HG03135 (cell line): ENCODE measurements around the gene CDC42EP5.
"Not testable (repeated sequence)": the region's sequence is repeated elsewhere in the genome, so short reads cannot be mapped to it uniquely, and the experiment has no call there.

Source experiments
- ATAC-seq: cut with Tn5 transposase; IDR thresholded peaks from one replicate; pipeline ENCODE4 v1.9.1; 2021; ENCODE audit warnings: mild to moderate bottlenecking, moderate library complexity; ENCODE audit not compliant: unreplicated experiment

The CDC42EP5 gene, protein sequence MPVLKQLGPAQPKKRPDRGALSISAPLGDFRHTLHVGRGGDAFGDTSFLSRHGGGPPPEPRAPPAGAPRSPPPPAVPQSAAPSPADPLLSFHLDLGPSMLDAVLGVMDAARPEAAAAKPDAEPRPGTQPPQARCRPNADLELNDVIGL

GRCh38 chr19:54473071-54473891, at the start of gene CDC42EP5:
TSS of gene CDC42EP5 (minus strand) at chr19:54473296. CDS start at chr19:54465547, 7,749 bp downstream.
- no peak for ATAC-seq

DNA sequence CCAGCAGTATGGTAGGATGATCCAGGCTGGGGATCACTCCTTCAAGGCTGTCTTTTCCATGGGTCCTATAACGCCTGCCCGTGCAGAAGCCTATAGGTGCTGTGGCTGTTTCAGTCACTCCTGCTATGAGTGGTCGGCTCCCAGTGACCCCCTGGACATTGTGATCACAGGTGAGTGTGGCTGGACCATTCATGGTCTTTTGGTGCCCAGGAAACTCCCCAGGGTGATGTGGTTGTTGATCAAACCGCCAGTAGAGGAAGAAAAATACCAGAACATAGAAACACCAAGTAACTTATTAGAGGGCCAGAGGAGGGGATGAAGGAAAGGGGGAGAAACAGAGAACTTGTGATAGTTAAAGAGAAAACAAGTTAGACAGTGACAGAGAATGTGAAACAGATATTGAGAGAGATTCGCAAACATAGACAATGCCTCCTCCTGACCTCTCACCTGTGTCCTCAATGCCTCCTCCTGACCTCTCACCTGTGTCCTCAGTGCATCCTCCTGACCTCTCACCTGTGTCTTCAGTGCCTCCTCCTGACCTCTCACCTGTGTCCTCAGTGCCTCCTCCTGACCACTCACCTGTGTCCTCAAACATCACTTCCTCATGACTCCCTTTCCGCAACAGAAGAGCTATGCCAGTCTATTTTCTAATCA, 48.9 kb upstream of the CDC42EP5 start:
- ATAC-seq = no peak

- ATAC-seq = no peak
These were observed 48.1 kb upstream of the CDC42EP5 start for GRCh38 chr19:54521022-54521859.

GRCh38 chr19:54518844-54519243, 45.7 kb upstream of the CDC42EP5 start:
- peak; percentile 64 for ATAC-seq

GRCh38 chr19:54517483-54517882, 44.4 kb upstream of the CDC42EP5 start:
- no peak for ATAC-seq

- ATAC-seq = no peak
These were observed 42.1 kb upstream of the CDC42EP5 start for GRCh38 chr19:54515156-54515555.

GRCh38 chr19:54509200-54509940, 36.3 kb upstream of the CDC42EP5 start:
- not testable (repeated sequence) for ATAC-seq

GRCh38 chr19:54508487-54508886, 35.4 kb upstream of the CDC42EP5 start:
- ATAC-seq = not testable (repeated sequence)

- ATAC-seq = no peak
These were observed 34.7 kb upstream of the CDC42EP5 start for GRCh38 chr19:54507824-54508223.

- ATAC-seq = not testable (repeated sequence)
These were observed 34.1 kb upstream of the CDC42EP5 start for GRCh38 chr19:54507038-54507717.

DNA sequence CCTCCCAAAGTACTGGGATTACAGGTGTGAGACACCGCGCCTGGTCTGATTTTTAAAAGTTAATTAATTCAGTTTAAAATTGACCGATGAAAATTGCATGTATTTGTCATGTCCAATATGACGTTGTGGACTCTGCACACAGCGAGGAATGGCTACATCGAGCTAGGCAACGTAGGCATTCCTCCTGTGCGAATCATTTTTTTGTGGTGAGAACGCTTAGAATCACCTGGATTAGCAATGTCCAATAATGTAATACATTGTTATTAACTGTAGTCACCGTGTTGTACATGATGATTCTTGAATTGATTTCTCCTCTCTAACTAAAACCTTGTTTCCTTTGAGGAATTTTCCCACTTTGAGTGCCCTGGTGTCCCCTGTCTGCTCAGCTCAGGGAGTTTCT, 33.0 kb upstream of the CDC42EP5 start:
- no peak for ATAC-seq

DNA sequence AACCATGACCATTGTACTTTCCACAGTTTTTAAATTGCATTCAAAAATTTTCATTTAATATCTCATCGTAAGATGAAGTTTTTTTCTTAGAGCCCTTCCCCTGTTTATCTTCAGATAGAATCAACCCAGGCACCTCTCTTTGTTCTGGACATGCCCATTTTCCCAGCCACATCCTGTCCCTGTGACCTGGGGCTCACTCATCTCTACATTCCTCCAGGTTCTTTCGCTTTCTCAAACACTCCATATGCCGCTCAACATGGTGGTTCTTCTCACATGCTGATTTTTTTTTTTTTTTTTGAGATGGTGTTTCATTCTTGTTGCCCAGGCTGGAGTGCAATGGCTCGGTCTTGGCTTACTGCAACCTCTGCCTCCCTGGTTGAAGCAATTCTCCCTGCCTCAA, 32.4 kb upstream of the CDC42EP5 start:
- not testable (repeated sequence) for ATAC-seq

DNA sequence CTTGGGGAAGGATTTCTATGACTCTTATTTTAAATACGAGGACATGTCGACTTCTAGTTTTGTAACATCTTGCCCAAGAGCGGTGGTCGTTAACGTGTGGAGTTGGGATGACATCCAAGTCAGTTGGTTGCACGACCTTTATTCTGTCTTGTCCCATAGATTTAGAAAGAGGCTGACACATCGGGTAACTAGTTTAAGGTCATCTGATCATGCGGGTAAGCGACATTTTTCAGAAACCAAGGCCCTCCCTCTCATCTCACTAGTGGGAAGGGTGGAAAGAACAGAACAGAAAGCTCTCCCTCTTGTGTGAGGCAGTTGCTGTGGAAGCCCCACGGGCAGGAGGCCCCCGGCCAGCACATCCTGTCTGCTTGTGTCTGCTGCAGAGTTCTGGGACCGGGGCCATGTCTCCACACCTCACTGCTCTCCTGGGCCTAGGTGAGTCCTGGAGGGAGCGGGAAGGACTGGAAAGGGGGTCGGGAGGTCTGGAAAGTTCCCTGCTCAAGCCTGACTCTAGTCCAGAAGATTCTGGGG, 29.5 kb upstream of the CDC42EP5 start, which contains the start of gene LAIR2:
TSS of gene LAIR2 (plus strand) at position 314 of the 531 bp plus-strand sequence. CDS start at position 402, 88 bp downstream.
- no peak for ATAC-seq

DNA sequence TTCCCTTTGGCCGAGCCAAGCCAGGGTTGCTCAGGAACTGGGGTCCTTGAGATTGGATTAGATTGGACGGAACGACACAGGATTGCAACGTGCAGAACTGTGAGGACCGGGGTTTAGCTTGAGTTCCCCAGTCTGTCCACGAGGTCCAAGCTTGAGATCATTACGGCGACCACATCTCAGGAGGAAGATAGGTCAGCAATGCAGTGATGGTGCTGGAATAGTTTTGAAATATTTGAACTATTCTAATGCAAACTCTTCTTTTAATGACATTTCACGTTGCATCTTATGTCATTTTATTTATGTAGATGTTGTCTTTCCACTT, 25.3 kb upstream of the CDC42EP5 start:
- ATAC-seq = not testable (repeated sequence)

DNA sequence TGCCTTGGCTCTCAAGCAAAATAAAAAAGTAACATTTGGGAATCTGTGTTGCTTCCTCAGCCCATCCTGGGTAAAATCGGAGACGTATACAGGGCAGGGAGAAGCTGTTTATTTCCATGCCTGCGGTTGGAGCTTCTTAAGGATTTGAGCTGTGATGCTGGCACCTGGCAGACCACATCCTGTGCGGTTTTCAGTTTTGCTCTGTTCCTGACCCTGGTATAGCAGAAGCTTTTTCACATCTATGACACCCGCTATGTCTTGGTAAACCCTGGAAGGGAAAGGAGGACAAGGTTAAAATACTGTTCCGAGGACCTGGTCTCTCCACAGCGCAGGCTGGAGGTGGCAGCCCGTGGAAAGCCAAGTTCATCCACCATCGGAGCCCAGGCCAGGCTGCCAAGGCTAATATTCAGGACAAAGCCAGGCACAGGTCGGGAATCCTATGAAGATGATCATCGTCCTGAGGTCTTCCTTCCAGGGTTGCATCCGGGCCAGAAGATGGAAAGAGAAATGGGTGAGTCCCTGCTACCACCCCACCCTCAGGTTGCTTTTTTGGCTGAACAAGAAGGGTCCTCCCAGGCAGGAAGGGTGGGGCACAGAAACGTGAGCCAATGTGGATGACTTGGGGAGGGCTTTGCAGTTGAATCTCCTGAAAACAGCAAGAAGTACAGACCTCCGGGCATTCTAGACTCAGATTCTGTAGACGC, 24.8 kb upstream of the CDC42EP5 start:
- ATAC-seq = not testable (repeated sequence)

GRCh38 chr19:54495284-54495683, 22.2 kb upstream of the CDC42EP5 start:
- not testable (repeated sequence) for ATAC-seq

- ATAC-seq = no peak
These were observed 21.0 kb upstream of the CDC42EP5 start for GRCh38 chr19:54493967-54494585.

DNA sequence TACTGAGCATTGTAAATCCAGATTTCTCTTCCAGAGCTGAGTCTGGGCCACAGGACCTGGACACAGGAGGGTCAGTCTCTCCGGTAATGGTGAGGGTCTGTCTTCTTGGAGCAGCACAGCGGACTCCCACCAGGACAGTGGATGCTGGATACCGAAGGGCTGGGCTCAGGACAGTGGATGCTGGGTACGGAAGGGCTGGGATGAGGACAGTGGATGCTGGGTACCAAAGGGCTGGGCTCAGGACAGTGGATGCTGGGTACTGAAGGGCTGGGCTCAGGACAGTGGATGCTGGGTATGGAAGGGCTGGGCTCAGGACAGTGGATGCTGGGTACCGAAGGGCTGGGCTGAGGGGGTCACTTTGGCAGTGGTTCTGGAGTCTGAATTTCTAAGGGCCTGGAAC, 20.0 kb upstream of the CDC42EP5 start:
- ATAC-seq = not testable (repeated sequence)
